ENCODE data around the gene SETD4. TPM values are rescaled to one million over a fixed set of nuclear protein-coding genes. Genes with fewer than 3 reads are reported as not detected.

Gene SETD4
- total and polyA plus RNA-seq, 2 of the 13 experiments (the other 11 are each of a cell fraction or from before 2014, with no cell fraction given) = 7.1 to 14.4 TPM

- TF ChIP-seq, protein P1, sequence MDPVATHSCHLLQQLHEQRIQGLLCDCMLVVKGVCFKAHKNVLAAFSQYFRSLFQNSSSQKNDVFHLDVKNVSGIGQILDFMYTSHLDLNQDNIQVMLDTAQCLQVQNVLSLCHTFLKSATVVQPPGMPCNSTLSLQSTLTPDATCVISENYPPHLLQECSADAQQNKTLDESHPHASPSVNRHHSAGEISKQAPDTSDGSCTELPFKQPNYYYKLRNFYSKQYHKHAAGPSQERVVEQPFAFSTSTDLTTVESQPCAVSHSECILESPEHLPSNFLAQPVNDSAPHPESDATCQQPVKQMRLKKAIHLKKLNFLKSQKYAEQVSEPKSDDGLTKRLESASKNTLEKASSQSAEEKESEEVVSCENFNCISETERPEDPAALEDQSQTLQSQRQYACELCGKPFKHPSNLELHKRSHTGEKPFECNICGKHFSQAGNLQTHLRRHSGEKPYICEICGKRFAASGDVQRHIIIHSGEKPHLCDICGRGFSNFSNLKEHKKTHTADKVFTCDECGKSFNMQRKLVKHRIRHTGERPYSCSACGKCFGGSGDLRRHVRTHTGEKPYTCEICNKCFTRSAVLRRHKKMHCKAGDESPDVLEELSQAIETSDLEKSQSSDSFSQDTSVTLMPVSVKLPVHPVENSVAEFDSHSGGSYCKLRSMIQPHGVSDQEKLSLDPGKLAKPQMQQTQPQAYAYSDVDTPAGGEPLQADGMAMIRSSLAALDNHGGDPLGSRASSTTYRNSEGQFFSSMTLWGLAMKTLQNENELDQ (CRISPR knock-in tag; IDR thresholded peaks at IDR 0.05; ENCODE audit: borderline replicate concordance) = no peak
- TF ChIP-seq ZNF136 (CRISPR knock-in tag; IDR thresholded peaks at IDR 0.05; ENCODE audit: low read depth) (no peak), ZNF615 (CRISPR knock-in tag; IDR thresholded peaks at IDR 0.05; ENCODE audit: borderline replicate concordance) (no peak), FOXK2 (IDR thresholded peaks at IDR 0.05) (no peak), MTA3 (CRISPR knock-in tag; IDR thresholded peaks at IDR 0.05) (no peak), HDAC6 (IDR thresholded peaks at IDR 0.05; ENCODE audit: low read depth, low read length) (no peak), TCF12 (IDR thresholded peaks at IDR 0.05) (no peak), TCF12 (CRISPR knock-in tag; IDR thresholded peaks at IDR 0.05) (no peak), PREB (CRISPR knock-in tag; IDR thresholded peaks at IDR 0.05) (no peak), MTF2 (CRISPR knock-in tag; IDR thresholded peaks at IDR 0.05; ENCODE audit: borderline replicate concordance) (no peak), CENPT (CRISPR knock-in tag; IDR thresholded peaks at IDR 0.05; ENCODE audit: low read depth) (no peak), TFDP2 (CRISPR knock-in tag; IDR thresholded peaks at IDR 0.05) (no peak), PCBP2 (optimal IDR thresholded peaks at IDR 0.05; ENCODE audit: low read depth, low read length, poor library complexity, severe bottlenecking) (no peak), KDM5B (CRISPR knock-in tag; IDR thresholded peaks at IDR 0.05; ENCODE audit: borderline replicate concordance) (peak; percentile 54; the same call in 1 of the 2 replicates), CEBPG (CRISPR knock-in tag; IDR thresholded peaks at IDR 0.05) (no peak), AGO2 (optimal IDR thresholded peaks at IDR 0.05; ENCODE audit: low read depth, low read length) (no peak), ZNF567 (CRISPR knock-in tag; IDR thresholded peaks at IDR 0.05; ENCODE audit: borderline replicate concordance) (no peak), MIXL1 (CRISPR knock-in tag; IDR thresholded peaks at IDR 0.05) (0 out of 2 replicates have a peak, but pooled peaks have one; percentile 22)
- TF ChIP-seq, protein P2, sequence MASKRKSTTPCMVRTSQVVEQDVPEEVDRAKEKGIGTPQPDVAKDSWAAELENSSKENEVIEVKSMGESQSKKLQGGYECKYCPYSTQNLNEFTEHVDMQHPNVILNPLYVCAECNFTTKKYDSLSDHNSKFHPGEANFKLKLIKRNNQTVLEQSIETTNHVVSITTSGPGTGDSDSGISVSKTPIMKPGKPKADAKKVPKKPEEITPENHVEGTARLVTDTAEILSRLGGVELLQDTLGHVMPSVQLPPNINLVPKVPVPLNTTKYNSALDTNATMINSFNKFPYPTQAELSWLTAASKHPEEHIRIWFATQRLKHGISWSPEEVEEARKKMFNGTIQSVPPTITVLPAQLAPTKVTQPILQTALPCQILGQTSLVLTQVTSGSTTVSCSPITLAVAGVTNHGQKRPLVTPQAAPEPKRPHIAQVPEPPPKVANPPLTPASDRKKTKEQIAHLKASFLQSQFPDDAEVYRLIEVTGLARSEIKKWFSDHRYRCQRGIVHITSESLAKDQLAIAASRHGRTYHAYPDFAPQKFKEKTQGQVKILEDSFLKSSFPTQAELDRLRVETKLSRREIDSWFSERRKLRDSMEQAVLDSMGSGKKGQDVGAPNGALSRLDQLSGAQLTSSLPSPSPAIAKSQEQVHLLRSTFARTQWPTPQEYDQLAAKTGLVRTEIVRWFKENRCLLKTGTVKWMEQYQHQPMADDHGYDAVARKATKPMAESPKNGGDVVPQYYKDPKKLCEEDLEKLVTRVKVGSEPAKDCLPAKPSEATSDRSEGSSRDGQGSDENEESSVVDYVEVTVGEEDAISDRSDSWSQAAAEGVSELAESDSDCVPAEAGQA (IDR thresholded peaks at IDR 0.05; ENCODE audit: low read depth) = no peak; the same call in 1 of the 2 replicates
- TF ChIP-seq, protein P2 (CRISPR knock-in tag; IDR thresholded peaks at IDR 0.05; ENCODE audit: borderline replicate concordance) = no peak
These were observed 9.6 kb upstream of the SETD4 start, which contains the start of gene CBR1 (continued) for GRCh38 chr21:36069713-36070583.

Data from HepG2 (cell line).